Right atrium auricular region (tissue), 2 donors: Measurements from ENCODE around the gene SRP72. TPM values are rescaled to one million over a fixed set of nuclear protein-coding genes. Genes with fewer than 3 reads are reported as not detected.

Experiments
- DNase-seq: peaks from one replicate; pipeline ENCODE4 v3.0.0-alpha.2; 2019; ENCODE audit warnings: low spot score
- H3K27ac ChIP-seq, 2 donors: fragments of 200-600 bp; sonication (generic); 1 replicate in 1 of 2; 2 replicates in 1 of 2; pipeline ENCODE4 v1.5.1; 2016 to 2019
- H3K27me3 ChIP-seq, 2 donors: fragments of 200-600 bp; sonication (generic); one replicate each; pipeline versions ENCODE4 v1.5.1 to v1.6.0; 2017 to 2019
- H3K36me3 ChIP-seq: fragments of 200-600 bp; sonication (generic); one replicate; pipeline ENCODE4 v1.5.1; 2016
- H3K4me1 ChIP-seq, 2 donors: fragments of 200-600 bp; sonication (generic); one replicate each; pipeline versions ENCODE4 v1.5.1 to v1.6.0; 2017 to 2019
- H3K4me3 ChIP-seq, 2 donors: fragments of 200-600 bp; sonication (generic); 1 replicate in 1 of 2; 2 replicates in 1 of 2; pipeline ENCODE4 v1.5.1; 2017 to 2019; ENCODE audit warnings: mild to moderate bottlenecking in 1 of 2, moderate library complexity in 1 of 2
- H3K9me3 ChIP-seq, 2 donors: fragments of 200-600 bp; sonication (generic); one replicate each; pipeline ENCODE4 v1.5.1; 2019
- total RNA-seq, 2 donors: library from RNA; depleted of rRNA; stranded (reverse); fragments of >200 nt; gene quantifications; one replicate each; pipeline ENCODE4 v1.1.0, GENCODE V29; 2016
- TF ChIP-seq, protein P1 (sequence below), 2 donors: fragments of 200-600 bp; sonication (generic); IDR thresholded peaks; one replicate each; pipeline ENCODE4 v1.5.1; 2019; ENCODE audit warnings: antibody characterized with exemption in 2 of 2

SRP72 gene
- total RNA-seq, 2 donors from 2014 or later: 22.1 to 46.3 TPM

DNA sequence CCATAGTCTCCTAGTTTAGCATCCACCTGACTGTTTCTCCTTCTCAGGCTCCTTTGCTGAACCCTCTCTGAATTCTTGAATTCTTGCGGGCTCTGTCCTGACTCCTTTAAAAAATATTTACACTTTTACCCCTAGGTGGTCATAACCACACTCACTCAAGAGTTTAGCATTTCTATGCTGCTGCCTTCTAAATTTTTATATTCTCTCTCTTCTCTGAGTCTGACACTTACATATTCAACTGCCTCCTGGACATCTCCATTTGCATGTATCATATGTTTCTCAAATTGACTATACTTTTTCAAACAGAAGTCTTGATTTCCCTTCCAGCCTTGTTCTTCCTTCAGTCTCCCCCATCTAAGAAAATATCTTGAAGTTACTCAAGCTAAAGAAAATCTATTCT lies 69.7 kb downstream of the SRP72 start:
- no peak overlapping the region for H3K27ac ChIP-seq
- no peaks in the 10 kb centered on the region for H3K4me1 ChIP-seq
- TF ChIP-seq, protein P1, sequence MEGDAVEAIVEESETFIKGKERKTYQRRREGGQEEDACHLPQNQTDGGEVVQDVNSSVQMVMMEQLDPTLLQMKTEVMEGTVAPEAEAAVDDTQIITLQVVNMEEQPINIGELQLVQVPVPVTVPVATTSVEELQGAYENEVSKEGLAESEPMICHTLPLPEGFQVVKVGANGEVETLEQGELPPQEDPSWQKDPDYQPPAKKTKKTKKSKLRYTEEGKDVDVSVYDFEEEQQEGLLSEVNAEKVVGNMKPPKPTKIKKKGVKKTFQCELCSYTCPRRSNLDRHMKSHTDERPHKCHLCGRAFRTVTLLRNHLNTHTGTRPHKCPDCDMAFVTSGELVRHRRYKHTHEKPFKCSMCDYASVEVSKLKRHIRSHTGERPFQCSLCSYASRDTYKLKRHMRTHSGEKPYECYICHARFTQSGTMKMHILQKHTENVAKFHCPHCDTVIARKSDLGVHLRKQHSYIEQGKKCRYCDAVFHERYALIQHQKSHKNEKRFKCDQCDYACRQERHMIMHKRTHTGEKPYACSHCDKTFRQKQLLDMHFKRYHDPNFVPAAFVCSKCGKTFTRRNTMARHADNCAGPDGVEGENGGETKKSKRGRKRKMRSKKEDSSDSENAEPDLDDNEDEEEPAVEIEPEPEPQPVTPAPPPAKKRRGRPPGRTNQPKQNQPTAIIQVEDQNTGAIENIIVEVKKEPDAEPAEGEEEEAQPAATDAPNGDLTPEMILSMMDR (IDR thresholded peaks at IDR 0.05): no peak
- H3K27me3 ChIP-seq: no peaks in the 10 kb centered on the region
- no peak overlapping the region for H3K4me3 ChIP-seq
- no peak for DNase-seq
- no peaks in the 10 kb centered on the region for H3K36me3 ChIP-seq
- H3K9me3 ChIP-seq: no peaks in the 10 kb centered on the region

DNA sequence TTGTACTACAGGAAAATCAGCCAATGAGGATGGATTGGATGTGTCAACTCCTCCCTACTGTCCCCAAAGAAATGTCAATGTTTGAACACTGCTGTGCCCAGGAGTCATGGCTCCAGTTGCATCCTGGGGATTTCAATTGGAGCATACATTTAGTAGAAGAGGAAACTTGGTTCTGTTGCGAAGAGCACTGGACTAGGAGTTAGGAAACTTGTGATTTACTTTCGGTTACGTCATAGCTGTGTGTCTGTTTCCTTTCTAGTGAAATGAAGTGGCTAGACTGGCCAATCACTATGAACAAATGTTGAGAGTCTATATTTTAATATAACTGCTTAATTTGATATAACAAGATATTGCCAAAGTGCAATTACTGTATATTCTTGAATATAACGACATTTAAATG lies 73.4 kb downstream of the SRP72 start:
- Histone ChIP-seq H3K27ac (no peak overlapping the region), H3K36me3 (no peaks in the 10 kb centered on the region), H3K4me1 (no peaks in the 10 kb centered on the region), H3K9me3 (no peaks in the 10 kb centered on the region), H3K27me3 (no peaks in the 10 kb centered on the region), H3K4me3 (no peak overlapping the region)
- no peak for DNase-seq
- TF ChIP-seq, protein P1 (IDR thresholded peaks at IDR 0.05): no peak

DNA sequence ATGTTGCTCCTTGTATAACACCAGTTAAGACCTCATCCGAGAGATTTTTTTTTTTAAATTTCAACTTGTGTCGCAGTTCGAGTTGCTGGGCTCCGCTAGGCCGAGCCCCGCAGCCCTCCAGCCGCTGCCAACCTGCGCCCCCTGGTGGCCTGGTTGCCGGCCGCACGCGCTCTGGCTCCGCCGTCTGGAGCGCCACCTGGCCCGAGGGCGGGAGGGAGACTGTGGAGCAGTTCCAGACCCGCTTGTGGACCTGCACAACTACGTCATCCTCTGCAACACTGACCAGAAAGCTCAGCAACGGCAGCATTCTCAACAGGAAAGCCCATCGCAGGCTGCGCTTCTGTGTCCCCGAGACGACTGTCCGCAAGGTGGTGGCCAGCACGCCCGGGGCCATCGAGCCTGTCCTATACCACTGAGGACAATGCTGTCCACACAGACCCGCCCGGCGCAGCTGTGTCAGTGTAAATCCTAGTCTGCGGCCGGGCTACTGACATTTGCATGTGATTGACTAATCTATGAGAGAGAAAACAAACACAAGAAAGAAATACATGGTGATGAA lies 77.2 kb downstream of the SRP72 start:
- TF ChIP-seq, protein P1 (IDR thresholded peaks at IDR 0.05): peak; percentile 97 to 100
- peak; percentile 77 for DNase-seq
- Histone ChIP-seq H3K27ac (no peak overlapping the region), H3K36me3 (no peaks in the 10 kb centered on the region), H3K27me3 (no peaks in the 10 kb centered on the region), H3K9me3 (no peaks in the 10 kb centered on the region), H3K4me1 (no peaks in the 10 kb centered on the region), H3K4me3 (peak overlapping the region; percentile 17 to 39)

DNA sequence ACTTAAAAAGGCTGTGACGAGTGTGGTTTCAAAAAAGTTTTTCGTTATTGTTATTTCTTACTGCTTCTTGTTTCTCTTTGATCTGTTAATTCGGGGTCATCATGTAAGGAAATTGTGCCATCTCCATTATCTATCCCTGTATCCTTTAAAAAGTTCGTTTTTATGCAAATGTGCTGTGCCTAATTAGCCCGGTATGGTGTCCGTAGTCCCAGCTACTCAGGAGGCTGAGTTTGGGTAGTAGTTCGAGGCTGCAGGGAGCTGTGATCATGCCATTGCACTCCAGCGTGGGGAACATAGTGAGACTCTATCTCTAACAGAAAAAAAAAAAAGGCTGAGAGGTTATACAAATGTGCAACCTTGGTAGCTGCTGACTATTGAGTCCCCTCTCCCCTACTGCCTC lies 83.2 kb downstream of the SRP72 start:
- TF ChIP-seq, protein P1 (IDR thresholded peaks at IDR 0.05): no peak
- Histone ChIP-seq H3K36me3 (no peaks in the 10 kb centered on the region), H3K27ac (no peak overlapping the region), H3K9me3 (peaks cover 0 to 6% of the 10 kb centered on the region in 2 donors), H3K27me3 (no peaks in the 10 kb centered on the region), H3K4me1 (no peaks in the 10 kb centered on the region), H3K4me3 (no peak overlapping the region)
- DNase-seq: no peak

DNA sequence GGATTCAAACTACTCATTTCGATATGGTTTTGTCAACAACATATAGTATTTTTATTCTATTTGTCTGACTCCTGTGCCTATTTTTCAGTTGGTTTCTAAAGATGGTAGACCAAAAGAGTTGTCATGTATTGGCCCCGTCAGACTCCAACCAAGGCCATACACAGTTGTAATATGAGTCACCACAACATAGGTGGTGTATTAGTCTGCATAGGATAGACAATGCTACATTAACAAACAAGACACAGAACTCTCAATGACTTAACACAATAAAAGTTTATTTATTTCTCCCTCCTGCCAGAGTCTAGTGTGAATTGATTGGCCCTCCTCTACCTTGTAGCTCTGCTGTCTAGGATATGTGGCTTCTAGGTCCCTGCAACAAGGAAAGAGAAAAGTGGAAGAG lies 84.1 kb downstream of the SRP72 start:
- H3K4me3 ChIP-seq: no peak overlapping the region
- no peaks in the 10 kb centered on the region for H3K36me3 ChIP-seq
- H3K27me3 ChIP-seq: no peaks in the 10 kb centered on the region
- H3K27ac ChIP-seq: no peak overlapping the region
- no peaks in the 10 kb centered on the region for H3K4me1 ChIP-seq
- TF ChIP-seq, protein P1 (IDR thresholded peaks at IDR 0.05): no peak
- no peak for DNase-seq
- H3K9me3 ChIP-seq: peaks cover 0 to 8% of the 10 kb centered on the region in 2 donors

DNA sequence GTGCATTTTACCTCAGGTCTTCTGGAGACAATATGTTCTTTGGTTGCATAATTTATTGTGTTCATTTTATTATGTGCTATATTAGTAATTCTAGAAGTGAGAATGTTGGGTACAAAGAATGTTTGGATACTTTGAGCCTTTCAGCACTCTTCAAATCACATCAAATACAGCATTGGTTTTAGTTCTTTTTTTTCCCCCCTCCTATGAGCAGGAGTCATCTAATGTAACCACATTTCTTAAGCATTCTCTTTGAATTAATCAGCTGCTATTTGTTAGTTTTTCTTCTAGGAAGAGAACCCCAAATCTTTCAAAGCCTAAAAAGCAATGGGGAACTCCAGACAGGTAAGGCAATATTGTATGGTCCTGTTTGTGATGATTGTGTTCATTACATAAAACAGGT lies 84.9 kb downstream of the SRP72 start:
- TF ChIP-seq, protein P1 (IDR thresholded peaks at IDR 0.05): no peak
- Histone ChIP-seq H3K4me1 (no peaks in the 10 kb centered on the region), H3K27ac (no peak overlapping the region), H3K27me3 (no peaks in the 10 kb centered on the region), H3K4me3 (no peak overlapping the region), H3K9me3 (peaks cover 0 to 8% of the 10 kb centered on the region in 2 donors), H3K36me3 (no peaks in the 10 kb centered on the region)
- DNase-seq: no peak
